GM12891 (cell line): ENCODE measurements around the gene MREG.
"Not testable (repeated sequence)": the region's sequence is repeated elsewhere in the genome, so short reads cannot be mapped to it uniquely, and the experiment has no call there.

Source experiments
- DNase-seq: peaks from one replicate; pipeline ENCODE4 v3.0.0; 2011; ENCODE audit warnings: low spot score; ENCODE audit not compliant: insufficient read length
- FAIRE-seq: peaks from 2 replicates; lab custom pipeline; 2011; peaks lifted over from hg19 to GRCh38; lab: Jason Lieb, UNC
- PAX5 ChIP-seq: IDR thresholded peaks from 2 replicates; pipeline ENCODE4 v1.6.1; 2011; ENCODE audit warnings: low read length, moderate library complexity, mild to moderate bottlenecking; ENCODE audit not compliant: insufficient read depth, severe bottlenecking
- POLR2A ChIP-seq: IDR thresholded peaks from 2 replicates; pipeline ENCODE4 v1.6.1; 2011; ENCODE audit warnings: low read depth, low read length, control low read depth
- POLR2AphosphoS5 ChIP-seq: IDR thresholded peaks from 2 replicates; pipeline ENCODE4 v1.6.1; 2011; ENCODE audit warnings: low read depth, low read length, control low read depth
- POU2F2 ChIP-seq: IDR thresholded peaks from 2 replicates; pipeline ENCODE4 v1.6.1; 2011; ENCODE audit warnings: low read depth, mild to moderate bottlenecking, control low read depth, low read length, moderate library complexity
- SPI1 ChIP-seq: IDR thresholded peaks from 2 replicates; pipeline ENCODE4 v1.6.1; 2011; ENCODE audit warnings: low read depth, low read length, control low read depth
- TAF1 ChIP-seq: IDR thresholded peaks from 2 replicates; pipeline ENCODE4 v1.6.1; 2011; ENCODE audit warnings: low read depth, low read length, control low read depth

Gene MREG

GRCh38 chr2:215929602-215930335 lies 83.6 kb downstream of the MREG start:
- TF ChIP-seq POLR2AphosphoS5 (no peak), POU2F2 (no peak), TAF1 (no peak), POLR2A (no peak), PAX5 (no peak), SPI1 (no peak)
- DNase-seq (no peak), FAIRE-seq (peak; percentile 33)

DNA sequence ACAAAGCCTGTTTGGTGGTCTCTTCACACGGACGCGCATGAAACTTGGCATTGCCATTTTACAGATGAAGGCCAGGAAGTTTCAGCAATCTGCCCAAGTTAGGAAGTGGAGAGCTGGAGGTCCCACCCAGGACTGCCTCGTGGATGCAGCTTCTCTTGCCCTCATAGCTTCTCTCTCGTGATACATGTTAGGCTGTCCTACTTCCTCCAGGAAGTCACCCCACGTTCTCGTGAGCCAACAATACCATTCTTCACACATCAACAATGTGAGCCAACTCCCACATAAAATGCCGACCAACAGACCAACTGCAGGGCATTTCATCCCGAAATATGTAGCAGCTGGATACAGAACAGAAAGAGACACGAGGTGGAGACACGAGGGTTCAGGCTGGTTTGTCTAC lies 85.3 kb downstream of the MREG start:
- TF ChIP-seq TAF1 (no peak), POLR2AphosphoS5 (no peak), PAX5 (no peak), POLR2A (no peak), POU2F2 (no peak)
- no peak for DNase-seq
- no peak for FAIRE-seq

DNA sequence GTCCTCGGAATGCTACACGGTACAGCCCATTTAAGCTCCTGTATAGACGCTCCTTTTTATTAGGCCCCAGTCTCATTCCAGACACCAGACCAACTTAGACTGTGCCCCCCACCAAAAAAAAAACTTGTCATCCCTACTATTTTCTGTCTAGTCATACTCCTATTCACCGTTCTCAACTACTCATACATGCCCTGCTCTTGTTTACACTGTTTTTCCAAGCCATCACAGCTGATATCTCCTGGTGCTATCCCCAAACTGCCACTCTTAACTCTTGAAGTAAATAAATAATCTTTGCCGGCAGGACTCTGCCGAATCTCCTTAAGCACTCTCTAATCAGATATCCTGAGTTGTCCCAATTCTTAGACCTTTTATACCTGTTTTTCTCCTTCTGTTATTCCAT lies 86.4 kb downstream of the MREG start:
- FAIRE-seq, DNase-seq: not testable (repeated sequence)

DNA sequence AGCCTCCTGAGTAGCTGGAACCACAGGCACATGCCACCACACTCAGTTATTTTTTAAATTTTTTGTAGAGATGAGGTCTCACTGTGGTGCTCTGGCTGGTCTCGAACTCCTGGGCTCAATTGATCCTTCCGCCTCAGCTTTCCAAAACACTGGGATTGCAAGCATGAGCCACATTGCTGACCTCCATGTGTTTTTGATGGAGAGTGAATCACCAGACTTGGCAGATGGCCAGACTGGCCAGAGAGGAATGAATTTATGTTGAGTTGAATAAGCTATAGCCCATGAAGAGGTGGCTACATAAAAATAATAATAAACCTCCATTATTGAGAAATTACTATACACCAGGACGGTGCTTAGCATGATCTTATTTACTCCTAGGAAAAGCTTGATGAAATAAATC lies 91.5 kb downstream of the MREG start:
- TF ChIP-seq PAX5, result no peak
- no peak for TF ChIP-seq POLR2AphosphoS5
- TF ChIP-seq TAF1, result no peak
- TF ChIP-seq POLR2A, result no peak
- no peak for TF ChIP-seq POU2F2
- no peak for TF ChIP-seq SPI1
- no peak for DNase-seq
- no peak for FAIRE-seq

- FAIRE-seq (peak; percentile 13), DNase-seq (peak; percentile 39)
- TF ChIP-seq PAX5, result no peak
- no peak for TF ChIP-seq TAF1
- TF ChIP-seq POLR2AphosphoS5, result no peak
- TF ChIP-seq POU2F2, result no peak
- TF ChIP-seq POLR2A, result no peak
- no peak for TF ChIP-seq SPI1
Observed at GRCh38 chr2:215920244-215921100, 92.9 kb downstream of the MREG start.

DNA sequence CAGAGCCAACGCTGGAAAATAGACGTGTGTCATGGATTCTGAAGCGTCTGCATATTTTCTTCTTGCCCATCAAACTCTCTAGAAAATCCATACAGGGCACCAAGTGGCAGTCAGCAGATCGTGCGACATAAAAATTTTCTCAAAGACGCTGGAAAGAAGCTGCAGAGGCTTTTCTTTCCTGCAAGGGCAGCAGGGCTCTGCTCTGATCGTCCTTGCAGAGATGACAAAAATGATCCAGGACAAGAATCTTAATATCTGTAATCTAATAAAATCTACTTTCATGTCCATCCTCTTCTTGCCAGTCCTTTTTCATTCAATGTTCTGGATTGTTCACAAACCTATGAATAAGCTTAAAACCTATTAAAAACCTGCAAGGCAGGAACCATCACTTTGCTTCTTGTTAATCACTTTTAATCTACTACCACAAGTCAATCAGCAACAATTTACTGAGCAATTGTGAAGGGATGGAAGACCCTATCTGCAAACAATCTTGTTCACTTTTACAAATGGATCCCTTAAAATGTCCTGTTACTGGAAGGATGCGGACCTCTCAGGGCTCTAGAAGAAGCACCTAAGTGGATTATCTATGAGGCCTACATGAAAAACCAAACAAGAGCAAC lies 93.6 kb downstream of the MREG start:
- no peak for DNase-seq
- no peak for TF ChIP-seq TAF1
- no peak for TF ChIP-seq SPI1
- no peak for TF ChIP-seq POU2F2
- no peak for TF ChIP-seq PAX5
- no peak for FAIRE-seq

GRCh38 chr2:215918901-215919599 lies 94.3 kb downstream of the MREG start:
- TF ChIP-seq POU2F2, result no peak
- no peak for TF ChIP-seq TAF1
- no peak for TF ChIP-seq POLR2A
- no peak for TF ChIP-seq SPI1
- TF ChIP-seq PAX5, result no peak
- no peak for TF ChIP-seq POLR2AphosphoS5
- FAIRE-seq (no peak), DNase-seq (no peak)

- peak; percentile 38 for FAIRE-seq
- DNase-seq, result peak; percentile 28
- peak; percentile 94 for TF ChIP-seq SPI1
- TF ChIP-seq POU2F2, result no peak
Observed at GRCh38 chr2:215917953-215918620, 95.3 kb downstream of the MREG start.

DNA sequence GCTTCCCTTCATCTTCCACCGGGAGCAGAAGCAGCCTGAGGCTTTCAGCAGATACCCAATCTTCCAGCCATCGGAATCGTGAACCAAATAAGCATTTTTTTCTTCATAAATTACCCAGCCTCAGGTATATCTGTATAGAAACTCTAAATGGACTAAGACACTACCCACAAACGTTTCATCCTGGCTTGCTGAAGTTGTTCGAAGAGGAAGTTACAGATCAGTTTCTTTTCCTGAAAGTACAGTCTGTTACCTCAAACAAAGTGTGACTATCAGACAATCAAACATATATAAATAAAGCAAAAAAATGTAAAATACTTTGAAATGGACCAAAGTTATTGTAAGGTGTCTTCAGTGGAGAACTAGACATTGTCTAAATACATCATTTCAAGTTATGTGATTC lies 97.9 kb downstream of the MREG start:
- DNase-seq (no peak), FAIRE-seq (no peak)
- TF ChIP-seq POLR2A, result no peak
- TF ChIP-seq SPI1, result no peak
- TF ChIP-seq PAX5, result no peak
- TF ChIP-seq POLR2AphosphoS5, result no peak
- no peak for TF ChIP-seq TAF1
- no peak for TF ChIP-seq POU2F2
